Measurements from ENCODE around the gene SLC35G3. TPM values are rescaled to one million over a fixed set of nuclear protein-coding genes. Genes with fewer than 3 reads are reported as not detected.
A peak's percentile ranks its signal among the peaks of the same experiment; 100 is the strongest.

Gene SLC35G3
- total and polyA plus RNA-seq, 10 of the 15 experiments (the other 5 are each of a cell fraction or from before 2014, with no cell fraction given) = not detected

- no peak for TF ChIP-seq ZNF592 (IDR thresholded peaks at IDR 0.05)
- TF ChIP-seq FOXK2 (IDR thresholded peaks at IDR 0.05) = no peak
- TF ChIP-seq, protein P1, sequence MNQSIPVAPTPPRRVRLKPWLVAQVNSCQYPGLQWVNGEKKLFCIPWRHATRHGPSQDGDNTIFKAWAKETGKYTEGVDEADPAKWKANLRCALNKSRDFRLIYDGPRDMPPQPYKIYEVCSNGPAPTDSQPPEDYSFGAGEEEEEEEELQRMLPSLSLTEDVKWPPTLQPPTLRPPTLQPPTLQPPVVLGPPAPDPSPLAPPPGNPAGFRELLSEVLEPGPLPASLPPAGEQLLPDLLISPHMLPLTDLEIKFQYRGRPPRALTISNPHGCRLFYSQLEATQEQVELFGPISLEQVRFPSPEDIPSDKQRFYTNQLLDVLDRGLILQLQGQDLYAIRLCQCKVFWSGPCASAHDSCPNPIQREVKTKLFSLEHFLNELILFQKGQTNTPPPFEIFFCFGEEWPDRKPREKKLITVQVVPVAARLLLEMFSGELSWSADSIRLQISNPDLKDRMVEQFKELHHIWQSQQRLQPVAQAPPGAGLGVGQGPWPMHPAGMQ (IDR thresholded peaks at IDR 0.05; ENCODE audit: borderline replicate concordance) = no peak
- no peak for TF ChIP-seq ZNF207 (IDR thresholded peaks at IDR 0.05; ENCODE audit: borderline replicate concordance)
Measured at GRCh38 chr17:35217107-35217506, 22.9 kb upstream of the SLC35G3 start (continued).

DNA sequence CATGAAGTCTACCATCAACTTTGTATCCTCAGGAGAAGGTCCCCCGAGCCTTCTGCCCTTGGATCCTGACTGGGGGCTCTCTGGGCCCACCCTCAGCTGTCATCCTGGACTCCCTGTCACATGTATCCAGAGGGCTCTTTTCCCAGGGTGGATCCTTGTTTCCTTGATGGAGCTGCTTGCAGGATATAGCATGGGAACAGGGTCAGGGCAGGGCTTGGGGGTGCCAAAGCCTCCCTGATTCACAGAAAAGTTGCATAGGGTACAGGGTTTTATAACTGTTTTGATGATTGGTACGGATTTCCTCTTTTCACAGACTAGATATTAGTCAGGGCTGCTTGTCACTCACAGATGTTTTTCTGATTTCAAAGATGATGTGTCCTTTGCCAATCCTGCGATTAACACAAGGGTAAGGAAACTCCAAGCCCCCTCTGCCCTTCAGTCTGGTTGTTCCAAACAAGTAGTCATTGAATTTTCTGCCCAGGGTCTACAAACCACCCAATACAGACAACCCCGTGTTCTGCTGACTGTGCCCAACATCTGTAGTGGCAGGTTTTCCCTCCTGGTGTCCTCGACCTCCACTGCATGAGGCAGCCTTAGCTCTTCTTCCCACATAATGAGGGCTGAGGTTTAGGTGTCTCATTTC is 20.6 kb upstream of the SLC35G3 start:
- SMC1A ChIA-PET (ENCODE audit: uncharacterized antibody, unreplicated experiment) = no interaction called here
- Histone ChIP-seq H3K4me1 (ENCODE audit: control insufficient read depth, insufficient read depth, low read length) (no peaks in the 10 kb centered on the region), H3K4me3 (no peak overlapping the region)

More for the DNA sequence above, 20.6 kb upstream of the SLC35G3 start:
- WGBS (ENCODE audit: insufficient coverage, insufficient replicate concordance, low lambda C conversion rate, missing lambda C conversion rate) = 0% methylated on average over 5 of the region's 5 CpGs
- ChIA-PET RAD21 (ENCODE audit: unreplicated experiment) (no interaction called here), POLR2A (no interaction called here), CTCF (interaction anchor here (0.6 to 1.8 kb wide), 3 partner anchors 25 to 320 kb away, joined by 3 to 5 read pairs (median 4); no protein-coding TSS in a partner anchor)
- FAIRE-seq (no peak), ATAC-seq (peak; percentile 37), DNase-seq (ENCODE audit: low read depth, low spot score) (peak; percentile 8)
- Histone ChIP-seq H3K9me3 (replicated peaks; ENCODE audit: control insufficient read depth, insufficient read depth, low read length) (no peaks in the 10 kb centered on the region), H2AFZ (ENCODE audit: control insufficient read depth, low read depth, low read length) (no peak overlapping the region), H3K4me2 (ENCODE audit: control insufficient read depth, insufficient read depth) (no peak overlapping the region), H3K9ac (ENCODE audit: control insufficient read depth, insufficient read depth, low read length) (no peak overlapping the region), H3K36me3 (ENCODE audit: control insufficient read depth in 2 of 2, insufficient read depth in 2 of 2, low read length in 1 of 2) (no peaks in the 10 kb centered on the region), H4K20me1 (ENCODE audit: control insufficient read depth, insufficient read depth) (no peaks in the 10 kb centered on the region), H3K79me2 (ENCODE audit: control insufficient read depth, insufficient read depth, low read length) (no peaks in the 10 kb centered on the region), H3K27ac (ENCODE audit: control insufficient read depth, insufficient read depth) (no peak overlapping the region), H3K27me3 (replicated peaks in 1 of 2; ENCODE audit: control insufficient read depth in 2 of 2, insufficient read depth in 2 of 2, low read length in 1 of 2) (no peaks in the 10 kb centered on the region; a peak in 1 of 4 replicates)
- in situ Hi-C loops (cut with MboI) = no loop called here
- no TSS peak for BruUV-seq (replicated peaks)
- intact Hi-C loops (cut with micrococcal nuclease; ENCODE audit: unreplicated experiment) = no loop called here
- TF ChIP-seq, protein P2, sequence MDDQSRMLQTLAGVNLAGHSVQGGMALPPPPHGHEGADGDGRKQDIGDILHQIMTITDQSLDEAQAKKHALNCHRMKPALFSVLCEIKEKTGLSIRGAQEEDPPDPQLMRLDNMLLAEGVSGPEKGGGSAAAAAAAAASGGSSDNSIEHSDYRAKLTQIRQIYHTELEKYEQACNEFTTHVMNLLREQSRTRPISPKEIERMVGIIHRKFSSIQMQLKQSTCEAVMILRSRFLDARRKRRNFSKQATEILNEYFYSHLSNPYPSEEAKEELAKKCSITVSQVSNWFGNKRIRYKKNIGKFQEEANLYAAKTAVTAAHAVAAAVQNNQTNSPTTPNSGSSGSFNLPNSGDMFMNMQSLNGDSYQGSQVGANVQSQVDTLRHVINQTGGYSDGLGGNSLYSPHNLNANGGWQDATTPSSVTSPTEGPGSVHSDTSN (IDR thresholded peaks at IDR 0.05; ENCODE audit: insufficient replicate concordance, low read depth, low read length) = peak; percentile 39
- TF ChIP-seq SMARCA5 (IDR thresholded peaks at IDR 0.05) (no peak), RUNX3 (IDR thresholded peaks at IDR 0.05; ENCODE audit: low read length) (peak; percentile 19; the same call in 1 of the 2 replicates), ATF7 (IDR thresholded peaks at IDR 0.05; ENCODE audit: low read depth) (no peak), IKZF2 (IDR thresholded peaks at IDR 0.05) (peak in 1 of 2 experiments; percentile 25; a peak in 1 of 4 replicates), SPI1 (IDR thresholded peaks at IDR 0.05; ENCODE audit: borderline replicate concordance, insufficient read depth, low read depth, low read length) (peak; percentile 63; the same call in 1 of the 2 replicates)
- TF ChIP-seq, protein P3, sequence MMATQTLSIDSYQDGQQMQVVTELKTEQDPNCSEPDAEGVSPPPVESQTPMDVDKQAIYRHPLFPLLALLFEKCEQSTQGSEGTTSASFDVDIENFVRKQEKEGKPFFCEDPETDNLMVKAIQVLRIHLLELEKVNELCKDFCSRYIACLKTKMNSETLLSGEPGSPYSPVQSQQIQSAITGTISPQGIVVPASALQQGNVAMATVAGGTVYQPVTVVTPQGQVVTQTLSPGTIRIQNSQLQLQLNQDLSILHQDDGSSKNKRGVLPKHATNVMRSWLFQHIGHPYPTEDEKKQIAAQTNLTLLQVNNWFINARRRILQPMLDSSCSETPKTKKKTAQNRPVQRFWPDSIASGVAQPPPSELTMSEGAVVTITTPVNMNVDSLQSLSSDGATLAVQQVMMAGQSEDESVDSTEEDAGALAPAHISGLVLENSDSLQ (IDR thresholded peaks at IDR 0.05) = peak; percentile 83

Measured in GM12878 (cell line).